ENCODE results near the gene SRPK1.

The SRPK1 gene

GRCh38 chr6:35796236-35796635, 124.7 kb downstream of the SRPK1 start:
- no peak for TF ChIP-seq EZH2 (IDR thresholded peaks at IDR 0.05; ENCODE audit: borderline replicate concordance, low read length)

GRCh38 chr6:35795453-35796071, 125.3 kb downstream of the SRPK1 start:
- Histone ChIP-seq H3K9me3 (ENCODE audit: low read length) (no peaks in the 10 kb centered on the region), H2AFZ (ENCODE audit: low read length) (no peak overlapping the region), H3K36me3 (ENCODE audit: insufficient read depth, low read length) (no peaks in the 10 kb centered on the region), H3K4me3 (ENCODE audit: low read depth, low read length, poor library complexity, severe bottlenecking) (no peak overlapping the region), H3K79me2 (ENCODE audit: insufficient read depth, low read length) (no peaks in the 10 kb centered on the region), H3K4me1 (ENCODE audit: insufficient read depth, low read length, severe bottlenecking) (no peaks in the 10 kb centered on the region), H3K27me3 (ENCODE audit: insufficient read depth, low read length) (peaks cover 12% of the 10 kb centered on the region), H4K20me1 (ENCODE audit: insufficient read depth, low read length) (no peaks in the 10 kb centered on the region), H3F3A (ENCODE audit: insufficient read depth, low read length) (no peaks in the 10 kb centered on the region), H3K4me2 (ENCODE audit: low read length) (no peak overlapping the region), H3K27ac (ENCODE audit: low read depth, low read length, poor library complexity, severe bottlenecking) (no peak overlapping the region), H3K9me2 (ENCODE audit: low read depth, low read length) (no peaks in the 10 kb centered on the region), H3K9ac (ENCODE audit: low read length) (no peak overlapping the region)
- no peak for TF ChIP-seq CTCF (IDR thresholded peaks at IDR 0.05; ENCODE audit: low read length)
- TF ChIP-seq EZH2 (IDR thresholded peaks at IDR 0.05; ENCODE audit: borderline replicate concordance, low read length), result no peak

More at GRCh38 chr6:35796236-35796635, 124.7 kb downstream of the SRPK1 start:
- Histone ChIP-seq H3K79me2 (ENCODE audit: insufficient read depth, low read length) (no peaks in the 10 kb centered on the region), H3K9me2 (ENCODE audit: low read depth, low read length) (no peaks in the 10 kb centered on the region), H3K4me2 (ENCODE audit: low read length) (no peak overlapping the region), H3K27ac (ENCODE audit: low read depth, low read length, poor library complexity, severe bottlenecking) (no peak overlapping the region), H3K9me3 (ENCODE audit: low read length) (no peaks in the 10 kb centered on the region), H4K20me1 (ENCODE audit: insufficient read depth, low read length) (no peaks in the 10 kb centered on the region), H2AFZ (ENCODE audit: low read length) (no peak overlapping the region), H3K9ac (ENCODE audit: low read length) (no peak overlapping the region), H3K36me3 (ENCODE audit: insufficient read depth, low read length) (no peaks in the 10 kb centered on the region), H3K4me1 (ENCODE audit: insufficient read depth, low read length, severe bottlenecking) (no peaks in the 10 kb centered on the region), H3F3A (ENCODE audit: insufficient read depth, low read length) (no peaks in the 10 kb centered on the region), H3K4me3 (ENCODE audit: low read depth, low read length, poor library complexity, severe bottlenecking) (no peak overlapping the region), H3K27me3 (ENCODE audit: insufficient read depth, low read length) (peaks cover 12% of the 10 kb centered on the region)

GRCh38 chr6:35794536-35795452, 126.1 kb downstream of the SRPK1 start:
- Histone ChIP-seq H3K4me1 (ENCODE audit: insufficient read depth, low read length, severe bottlenecking) (no peaks in the 10 kb centered on the region), H3F3A (ENCODE audit: insufficient read depth, low read length) (no peaks in the 10 kb centered on the region), H3K27me3 (ENCODE audit: insufficient read depth, low read length) (peaks cover 12% of the 10 kb centered on the region), H3K4me2 (ENCODE audit: low read length) (no peak overlapping the region), H3K36me3 (ENCODE audit: insufficient read depth, low read length) (no peaks in the 10 kb centered on the region), H3K9me2 (ENCODE audit: low read depth, low read length) (no peaks in the 10 kb centered on the region), H3K79me2 (ENCODE audit: insufficient read depth, low read length) (no peaks in the 10 kb centered on the region), H4K20me1 (ENCODE audit: insufficient read depth, low read length) (no peaks in the 10 kb centered on the region), H3K4me3 (ENCODE audit: low read depth, low read length, poor library complexity, severe bottlenecking) (no peak overlapping the region), H3K9me3 (ENCODE audit: low read length) (no peaks in the 10 kb centered on the region), H3K27ac (ENCODE audit: low read depth, low read length, poor library complexity, severe bottlenecking) (no peak overlapping the region), H3K9ac (ENCODE audit: low read length) (no peak overlapping the region), H2AFZ (ENCODE audit: low read length) (no peak overlapping the region)
- TF ChIP-seq CTCF (IDR thresholded peaks at IDR 0.05; ENCODE audit: low read length), result no peak
- no peak for TF ChIP-seq EZH2 (IDR thresholded peaks at IDR 0.05; ENCODE audit: borderline replicate concordance, low read length)
